ENCODE measurements around the gene SYTL3.

GRCh38 chr6:158777510-158777909 is 127.7 kb downstream of the SYTL3 start:
- no peak for TF ChIP-seq PKNOX1 (IDR thresholded peaks at IDR 0.05)
- TF ChIP-seq SP1 (IDR thresholded peaks at IDR 0.05), result no peak
- TF ChIP-seq ZNF384 (IDR thresholded peaks at IDR 0.05), result no peak
- TF ChIP-seq ARNT (IDR thresholded peaks at IDR 0.05), result no peak
- TF ChIP-seq BHLHE40 (IDR thresholded peaks at IDR 0.05; ENCODE audit: borderline replicate concordance), result no peak
- TF ChIP-seq TARDBP (IDR thresholded peaks at IDR 0.05), result no peak
- TF ChIP-seq NFRKB (IDR thresholded peaks at IDR 0.05), result no peak

All from HEK293T (cell line).